H9 (cell line): Measurements from ENCODE around the gene ZMPSTE24. TPM values are rescaled to one million over a fixed set of nuclear protein-coding genes. Genes with fewer than 3 reads are reported as not detected.

Experiments used
- DNase-seq: peaks from one replicate; pipeline ENCODE4 v3.0.0-alpha.2; 2017
- H2AFZ ChIP-seq: one replicate; pipeline ENCODE4 v1.6.1; 2013; ENCODE audit warnings: mild to moderate bottlenecking, low read length, control low read depth, moderate library complexity
- H2AK5ac ChIP-seq: 2 replicates; pipeline ENCODE4 v1.6.1; 2013; ENCODE audit warnings: low read length, control low read depth, mixed read lengths; ENCODE audit not compliant: insufficient read length
- H2BK120ac ChIP-seq: one replicate; pipeline ENCODE4 v1.6.1; 2013; ENCODE audit warnings: low read depth, mild to moderate bottlenecking, low read length, control low read depth, inconsistent platforms; ENCODE audit not compliant: poor library complexity, severe bottlenecking
- H2BK12ac ChIP-seq: 2 replicates; pipeline ENCODE4 v1.6.1; 2013; ENCODE audit warnings: low read length, control low read depth, mixed read lengths, low read depth; ENCODE audit not compliant: insufficient read length
- H2BK15ac ChIP-seq: 2 replicates; pipeline ENCODE4 v1.6.1; 2013; ENCODE audit warnings: low read depth, low read length, control low read depth
- H2BK20ac ChIP-seq: one replicate; pipeline ENCODE4 v1.6.1; 2013; ENCODE audit warnings: low read depth, mild to moderate bottlenecking, low read length, control low read depth, inconsistent platforms; ENCODE audit not compliant: poor library complexity, severe bottlenecking
- H2BK5ac ChIP-seq: 2 replicates; pipeline ENCODE4 v1.6.1; 2013; ENCODE audit warnings: low read length, control low read depth, mixed read lengths; ENCODE audit not compliant: insufficient read length
- H3K14ac ChIP-seq: 2 replicates; pipeline ENCODE4 v1.6.1; 2013; ENCODE audit warnings: low read length, control low read depth; ENCODE audit not compliant: insufficient read depth
- H3K18ac ChIP-seq: 2 replicates; pipeline ENCODE4 v1.6.1; 2013; ENCODE audit warnings: low read depth, mild to moderate bottlenecking, mixed read lengths, low read length, control low read depth; ENCODE audit not compliant: insufficient read length
- H3K23ac ChIP-seq: 2 replicates; pipeline ENCODE4 v1.6.1; 2013; ENCODE audit warnings: low read length, control low read depth, mixed read lengths, low read depth; ENCODE audit not compliant: insufficient read length
- H3K23me2 ChIP-seq: 2 replicates; pipeline ENCODE4 v1.6.1; 2013; ENCODE audit warnings: low read depth, mild to moderate bottlenecking, mixed read lengths, low read length, control low read depth; ENCODE audit not compliant: insufficient read length, poor library complexity, severe bottlenecking
- H3K27ac ChIP-seq: 2 replicates; pipeline ENCODE4 v1.5.1; 2013; ENCODE audit warnings: low read length, control low read depth, mixed read lengths, low read depth; ENCODE audit not compliant: insufficient read length
- H3K27me3 ChIP-seq: 2 replicates; pipeline ENCODE4 v1.6.1; 2013; ENCODE audit warnings: low read length, control low read depth, inconsistent platforms; ENCODE audit not compliant: insufficient read depth
- H3K4ac ChIP-seq: 2 replicates; pipeline ENCODE4 v1.6.1; 2013; ENCODE audit warnings: low read depth, mild to moderate bottlenecking, control low read depth, inconsistent platforms, low read length, moderate library complexity
- H3K4me1 ChIP-seq: 2 replicates; pipeline ENCODE4 v1.6.1; 2013; ENCODE audit warnings: low read length, control low read depth, inconsistent platforms; ENCODE audit not compliant: insufficient read depth
- H3K4me2 ChIP-seq: 2 replicates; pipeline ENCODE4 v1.6.1; 2013; ENCODE audit warnings: low read length, control low read depth, mixed read lengths; ENCODE audit not compliant: insufficient read length, insufficient read depth
- H3K56ac ChIP-seq: 2 replicates; pipeline ENCODE4 v1.6.1; 2013; ENCODE audit warnings: low read depth, mild to moderate bottlenecking, mixed read lengths, low read length, control low read depth; ENCODE audit not compliant: insufficient read length
- H3K79me1 ChIP-seq: 2 replicates; pipeline ENCODE4 v1.6.1; 2013; ENCODE audit warnings: low read depth, mild to moderate bottlenecking, moderate library complexity, low read length, control low read depth, inconsistent platforms; ENCODE audit not compliant: insufficient read depth, poor library complexity, severe bottlenecking
- H3K79me2 ChIP-seq: 2 replicates; pipeline ENCODE4 v1.6.1; 2013; ENCODE audit warnings: low read length, control low read depth, inconsistent platforms; ENCODE audit not compliant: insufficient read depth
- H3K9ac ChIP-seq: 2 replicates; pipeline ENCODE4 v1.6.1; 2013; ENCODE audit warnings: low read length, control low read depth, mixed read lengths; ENCODE audit not compliant: insufficient read length; ENCODE audit errors: extremely low read depth
- H3K9me3 ChIP-seq: one replicate; pipeline ENCODE4 v1.6.1; 2013; ENCODE audit warnings: low read depth, low read length, inconsistent platforms; ENCODE audit not compliant: control insufficient read depth
- H3T11ph ChIP-seq: one replicate; pipeline ENCODE4 v1.6.1; 2013; ENCODE audit warnings: mild to moderate bottlenecking, low read length, control low read depth, inconsistent platforms
- H4K20me1 ChIP-seq: one replicate; pipeline ENCODE4 v1.6.1; 2013; ENCODE audit not compliant: control insufficient read depth, insufficient read length, insufficient read depth
- H4K5ac ChIP-seq: 2 replicates; pipeline ENCODE4 v1.6.1; 2013; ENCODE audit warnings: low read depth, mild to moderate bottlenecking, mixed read lengths, low read length, control low read depth; ENCODE audit not compliant: insufficient read length
- H4K8ac ChIP-seq: replicated peaks from 2 replicates; pipeline ENCODE4 v1.6.1; 2013; ENCODE audit warnings: low read length, control low read depth, mixed read lengths, low read depth; ENCODE audit not compliant: insufficient read length
- H4K91ac ChIP-seq: 2 replicates; pipeline ENCODE4 v1.6.1; 2013; ENCODE audit warnings: low read depth, mild to moderate bottlenecking, moderate library complexity, mixed read lengths, low read length, control low read depth; ENCODE audit not compliant: insufficient read length
- H3K27ac Mint-ChIP-seq, 3 experiments: 2 replicates in 2 of 3; 3 replicates in 1 of 3; pipeline ENCODE4 v1.8.0; 2020 to 2021; ENCODE audit warnings: mixed read lengths in 3 of 3, mild to moderate bottlenecking in 1 of 3, moderate library complexity in 1 of 3
- H3K27me3 Mint-ChIP-seq: 2 replicates; pipeline ENCODE4 v1.8.0; 2021; ENCODE audit warnings: low read depth, mild to moderate bottlenecking, moderate library complexity, mixed read lengths
- H3K36me3 Mint-ChIP-seq, 3 experiments: 2 replicates in 2 of 3; 3 replicates in 1 of 3; pipeline ENCODE4 v1.8.0; 2020 to 2021; ENCODE audit warnings: low read depth in 3 of 3, mixed read lengths in 3 of 3; ENCODE audit not compliant: insufficient read depth in 1 of 3
- H3K4me1 Mint-ChIP-seq, 2 experiments: 2 replicates each; pipeline ENCODE4 v1.8.0; 2020; ENCODE audit warnings: mixed read lengths in 2 of 2
- H3K4me3 Mint-ChIP-seq, 2 experiments: 2 replicates in 1 of 2; 3 replicates in 1 of 2; pipeline ENCODE4 v1.8.0; 2020 to 2021; ENCODE audit warnings: mild to moderate bottlenecking in 2 of 2, mixed read lengths in 2 of 2, moderate library complexity in 1 of 2
- H3K9me3 Mint-ChIP-seq, 2 experiments: 2 replicates in 1 of 2; 3 replicates in 1 of 2; pipeline ENCODE4 v1.8.0; 2020; ENCODE audit warnings: mild to moderate bottlenecking in 2 of 2, mixed read lengths in 2 of 2, moderate library complexity in 1 of 2
- WGBS: extraction: QIAGEN DNeasy Blood & Tissue Kit; methylation state at CpG from one replicate; pipeline ENCODE4 v1.1.7; 2013; ENCODE audit warnings: missing lambda C conversion rate, low lambda C conversion rate, mixed read lengths; ENCODE audit not compliant: insufficient read length; ENCODE audit errors: extremely low coverage; 5-methylcytosine and 5-hydroxymethylcytosine counted together
- total RNA-seq: library from RNA; stranded (reverse); gene quantifications from 2 replicates; pipeline ENCODE4 v1.2.1, GENCODE V29; 2021
- TF ChIP-seq, protein P1 (sequence below): fragments of 200-600 bp; sonication (generic); conservative IDR thresholded peaks from 3 replicates; pipeline ENCODE4 v1.8.0; 2021; ENCODE audit warnings: antibody characterized with exemption, mild to moderate bottlenecking

ZMPSTE24 gene
- total RNA-seq, 1 experiment from 2014 or later = 47.6 TPM

DNA sequence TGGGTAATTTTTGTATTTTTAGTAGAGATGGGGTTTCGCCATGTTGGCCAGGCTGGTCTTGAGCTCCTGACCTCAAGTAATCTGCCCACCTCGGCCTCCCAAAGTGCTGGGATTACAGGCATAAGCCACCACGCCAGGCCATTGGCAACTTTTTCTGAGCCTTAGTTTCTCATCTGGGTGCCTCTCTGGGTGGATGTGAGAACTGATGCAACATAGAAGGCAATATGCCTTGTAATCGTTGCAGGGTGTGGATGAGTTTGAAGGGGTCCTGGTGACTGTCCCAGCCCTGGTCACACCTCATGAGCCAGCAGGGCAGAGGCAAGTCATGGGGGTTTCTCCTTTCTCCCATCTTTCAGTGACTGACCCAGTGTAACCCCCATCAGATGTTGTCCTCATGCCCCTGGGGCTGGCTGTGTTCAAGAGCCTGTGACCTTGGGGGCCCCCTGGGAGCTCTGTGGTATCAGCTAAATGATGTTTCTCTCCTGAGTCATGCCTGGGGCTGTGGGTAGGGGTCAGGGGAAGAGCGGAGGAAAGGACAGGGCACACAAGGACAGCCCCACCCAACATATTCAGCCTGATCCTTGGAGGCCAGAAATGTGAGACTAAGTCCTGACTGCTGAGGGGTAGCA, 55.4 kb downstream of the ZMPSTE24 start:
- Histone ChIP-seq H3K27ac (no peak overlapping the region), H3K18ac (no peak overlapping the region), H3K14ac (no peak overlapping the region), H3T11ph (no peak overlapping the region), H2BK5ac (no peak overlapping the region), H2BK120ac (no peak overlapping the region), H3K27me3 (peaks cover 30% of the 10 kb centered on the region; the same call in 1 of the 2 replicates), H3K79me2 (no peaks in the 10 kb centered on the region), H3K4me2 (no peak overlapping the region), H4K20me1 (no peaks in the 10 kb centered on the region), H4K91ac (no peak overlapping the region), H3K23me2 (peaks cover 15% of the 10 kb centered on the region), H3K56ac (no peak overlapping the region), H3K9me3 (no peaks in the 10 kb centered on the region), H4K5ac (no peak overlapping the region), H4K8ac (no peak overlapping the region), H3K23ac (no peak overlapping the region), H2AFZ (no peak overlapping the region), H3K9ac (no peak overlapping the region), H3K4ac (no peak overlapping the region), H3K4me1 (peaks cover 4% of the 10 kb centered on the region; the same call in 1 of the 2 replicates), H2BK15ac (no peak overlapping the region), H3K79me1 (no peaks in the 10 kb centered on the region), H2BK12ac (no peak overlapping the region), H2AK5ac (no peak overlapping the region), H2BK20ac (no peak overlapping the region)
- TF ChIP-seq, protein P1, sequence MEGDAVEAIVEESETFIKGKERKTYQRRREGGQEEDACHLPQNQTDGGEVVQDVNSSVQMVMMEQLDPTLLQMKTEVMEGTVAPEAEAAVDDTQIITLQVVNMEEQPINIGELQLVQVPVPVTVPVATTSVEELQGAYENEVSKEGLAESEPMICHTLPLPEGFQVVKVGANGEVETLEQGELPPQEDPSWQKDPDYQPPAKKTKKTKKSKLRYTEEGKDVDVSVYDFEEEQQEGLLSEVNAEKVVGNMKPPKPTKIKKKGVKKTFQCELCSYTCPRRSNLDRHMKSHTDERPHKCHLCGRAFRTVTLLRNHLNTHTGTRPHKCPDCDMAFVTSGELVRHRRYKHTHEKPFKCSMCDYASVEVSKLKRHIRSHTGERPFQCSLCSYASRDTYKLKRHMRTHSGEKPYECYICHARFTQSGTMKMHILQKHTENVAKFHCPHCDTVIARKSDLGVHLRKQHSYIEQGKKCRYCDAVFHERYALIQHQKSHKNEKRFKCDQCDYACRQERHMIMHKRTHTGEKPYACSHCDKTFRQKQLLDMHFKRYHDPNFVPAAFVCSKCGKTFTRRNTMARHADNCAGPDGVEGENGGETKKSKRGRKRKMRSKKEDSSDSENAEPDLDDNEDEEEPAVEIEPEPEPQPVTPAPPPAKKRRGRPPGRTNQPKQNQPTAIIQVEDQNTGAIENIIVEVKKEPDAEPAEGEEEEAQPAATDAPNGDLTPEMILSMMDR = no peak
- H3K27me3 Mint-ChIP-seq = peaks cover 64% of the 10 kb centered on the region
- no peak for DNase-seq
- WGBS = no CpG with 5 or more reads among the region's 5 CpGs
- peaks cover 20 to 30% of the 10 kb centered on the region in 2 experiments for H3K4me1 Mint-ChIP-seq
- H3K27ac Mint-ChIP-seq = no peak overlapping the region
- peaks cover 0 to 2% (median 0%) of the 10 kb centered on the region in 3 experiments; a peak in 1 of 7 replicates for H3K36me3 Mint-ChIP-seq
- H3K4me3 Mint-ChIP-seq = no peak overlapping the region
- no peaks in the 10 kb centered on the region for H3K9me3 Mint-ChIP-seq
